A549 treated with CORT108297 at 1 μM for 4 hours (cell line): ENCODE data around the gene C20orf204. TPM values are rescaled to one million over a fixed set of nuclear protein-coding genes. Genes with fewer than 3 reads are reported as not detected.

Source experiments
- total RNA-seq: library from RNA; stranded (reverse); fragments of 200-300 nt; extraction: Qiagen RNA extraction; gene quantifications from 5 replicates; pipeline ENCODE4 v1.2.3, GENCODE V29; 2022

Gene C20orf204
- 0.20 to 0.62 TPM (median 0.50 TPM) in 5 replicates for total RNA-seq

GRCh38 chr20:64035933-64036345 is at the start of gene C20orf204:
TSS of gene C20orf204 (plus strand) at chr20:64036182. CDS start at chr20:64036324, 142 bp downstream.

GRCh38 chr20:64049060-64049877 is 13.3 kb downstream of the C20orf204 start, which contains the start of gene SOX18:
TSS of gene SOX18 (minus strand) at chr20:64049639. CDS start at chr20:64049516, 123 bp downstream.

GRCh38 chr20:64062596-64063388 is 26.8 kb downstream of the C20orf204 start, which contains the start of gene TCEA2:
TSS of gene TCEA2 (plus strand) at chr20:64063198. CDS start at chr20:64063313, 115 bp downstream.

GRCh38 chr20:64079273-64080012 is 43.5 kb downstream of the C20orf204 start, which contains the start of gene RGS19:
TSS of gene RGS19 (minus strand) at chr20:64079518. CDS start at chr20:64076886, 2,632 bp downstream.

GRCh38 chr20:64080013-64080812 is 44.2 kb downstream of the C20orf204 start, which contains the start of gene OPRL1:
TSS of gene OPRL1 (plus strand) at chr20:64080082. CDS start at chr20:64092721, 12,639 bp downstream.

GRCh38 chr20:64083804-64084684 is 48.1 kb downstream of the C20orf204 start, which contains the start of gene LKAAEAR1:
TSS of gene LKAAEAR1 (minus strand) at chr20:64084398. CDS start at chr20:64084219, 179 bp downstream.

Other genes starting within 250 kb of the C20orf204 start
- gene ZBTB46, start 204.9 kb upstream of the C20orf204 start, total RNA-seq, result 0.66 to 0.99 TPM (median 0.84 TPM) in 5 replicates
- gene ABHD16B, start 174.7 kb upstream of the C20orf204 start, total RNA-seq, result not detected in 5 replicates
- 125 to 137 TPM (median 132 TPM) in 5 replicates for gene TPD52L2, start 170.9 kb upstream of the C20orf204 start, total RNA-seq
- 24.0 to 32.2 TPM (median 30.1 TPM) in 5 replicates for gene DNAJC5, start 141.1 kb upstream of the C20orf204 start, total RNA-seq
- gene UCKL1, start 79.8 kb upstream of the C20orf204 start, total RNA-seq, result 22.7 to 40.0 TPM (median 33.2 TPM) in 5 replicates
- gene ZNF512B, start 66.3 kb upstream of the C20orf204 start, total RNA-seq, result 8.5 to 13.9 TPM (median 13.1 TPM) in 5 replicates
- gene SAMD10, start 56.5 kb upstream of the C20orf204 start, total RNA-seq, result 0.05 TPM in 1 of 5 replicates, not detected in the others
- gene PRPF6, start 55.0 kb upstream of the C20orf204 start, total RNA-seq, result 53.1 to 56.9 TPM (median 54.6 TPM) in 5 replicates
- 1.1 to 2.4 TPM (median 2.0 TPM) in 5 replicates for gene SOX18, start 13.5 kb downstream of the C20orf204 start, total RNA-seq
- 30.5 to 48.7 TPM (median 46.9 TPM) in 5 replicates for gene TCEA2, start 27.0 kb downstream of the C20orf204 start, total RNA-seq
- 16.6 to 28.5 TPM (median 25.9 TPM) in 5 replicates for gene RGS19, start 43.3 kb downstream of the C20orf204 start, total RNA-seq
- 0.52 to 0.80 TPM (median 0.54 TPM) in 5 replicates for gene OPRL1, start 43.9 kb downstream of the C20orf204 start, total RNA-seq
- 0.82 to 1.7 TPM (median 1.3 TPM) in 5 replicates for gene LKAAEAR1, start 48.2 kb downstream of the C20orf204 start, total RNA-seq
- gene NPBWR2, start 71.4 kb downstream of the C20orf204 start, total RNA-seq, result not detected in 5 replicates
- gene MYT1, start 128.3 kb downstream of the C20orf204 start, total RNA-seq, result 0.03 to 0.30 TPM (median 0.10 TPM) in 5 replicates
- gene PCMTD2, start 219.6 kb downstream of the C20orf204 start, total RNA-seq, result 7.7 to 13.9 TPM (median 11.9 TPM) in 5 replicates